HEK293 (cell line): ENCODE measurements around the gene DLGAP4.

Experiments used
- CTCF ChIA-PET: fragments of 350-600 bp; formaldehyde crosslinking; extraction: SDS; loops from one replicate; lab custom pipeline; 2021; ENCODE audit warnings: antibody characterized with exemption; lab: Yijun Ruan, JAX
- POLR2A ChIA-PET: fragments of 300-600 bp; formaldehyde crosslinking; extraction: SDS; loops from one replicate; lab custom pipeline; 2020; ENCODE audit warnings: antibody characterized with exemption, inconsistent platforms; lab: Yijun Ruan, JAX
- H3K27ac ChIP-seq: fragments of 200-500 bp; sonication (Bioruptor generic); 2 replicates; pipeline ENCODE4 v1.5.1; 2014; ENCODE audit warnings: low read depth, low read length, control low read depth, inconsistent platforms; ENCODE audit errors: extremely low read depth
- H3K36me3 ChIP-seq, 2 experiments: fragments of 200-500 bp in 1 of 2; sonication (Bioruptor generic) in 1 of 2; 1 replicate in 1 of 2; 2 replicates in 1 of 2; pipeline ENCODE4 v1.5.1; 2014 to 2017; ENCODE audit warnings: inconsistent platforms in 2 of 2, low read length in 2 of 2; ENCODE audit not compliant: control insufficient read depth in 2 of 2, insufficient read depth in 1 of 2
- H3K4me1 ChIP-seq: fragments of 200-500 bp; sonication (Bioruptor generic); 2 replicates; pipeline ENCODE4 v1.5.1; 2014; ENCODE audit warnings: mild to moderate bottlenecking, low read length, inconsistent platforms; ENCODE audit not compliant: control insufficient read depth, insufficient read depth
- H3K4me3 ChIP-seq: 2 replicates; pipeline ENCODE4 v1.5.1; 2011; ENCODE audit warnings: low read depth, mild to moderate bottlenecking, control low read depth, low read length, moderate library complexity
- H3K9me3 ChIP-seq: fragments of 200-500 bp; sonication (Bioruptor generic); 2 replicates; pipeline ENCODE4 v1.5.1; 2014; ENCODE audit warnings: low read depth, low read length, inconsistent platforms; ENCODE audit not compliant: control insufficient read depth, insufficient read depth
- GLIS1 ChIP-seq: fragments of 450-650 bp; formaldehyde crosslinking; IDR thresholded peaks from 2 replicates; pipeline ENCODE4 v1.5.1; 2016; ENCODE audit warnings: missing biosample characterization, missing genetic modification characterization
- MZF1 ChIP-seq: fragments of 450-650 bp; formaldehyde crosslinking; IDR thresholded peaks from 2 replicates; pipeline ENCODE4 v1.5.1; 2017; ENCODE audit warnings: missing biosample characterization, missing genetic modification characterization, borderline replicate concordance
- ZBTB17 ChIP-seq: fragments of 450-650 bp; formaldehyde crosslinking; IDR thresholded peaks from 2 replicates; pipeline ENCODE4 v1.5.1; 2016; ENCODE audit warnings: missing biosample characterization, missing genetic modification characterization
- ZNF10 ChIP-seq: fragments of 450-650 bp; formaldehyde crosslinking; IDR thresholded peaks from 2 replicates; pipeline ENCODE4 v1.5.1; 2017; ENCODE audit warnings: missing biosample characterization, missing genetic modification characterization
- ZNF138 ChIP-seq: fragments of 450-650 bp; formaldehyde crosslinking; IDR thresholded peaks from 2 replicates; pipeline ENCODE4 v1.5.1; 2016; ENCODE audit warnings: missing biosample characterization, missing genetic modification characterization, borderline replicate concordance
- ZNF146 ChIP-seq: fragments of 450-650 bp; formaldehyde crosslinking; IDR thresholded peaks from 2 replicates; pipeline ENCODE4 v1.5.1; 2016; ENCODE audit warnings: missing biosample characterization, missing genetic modification characterization
- ZNF211 ChIP-seq: fragments of 450-650 bp; formaldehyde crosslinking; IDR thresholded peaks from 2 replicates; pipeline ENCODE4 v1.5.1; 2016; ENCODE audit warnings: low read depth, missing biosample characterization, missing genetic modification characterization
- ZNF214 ChIP-seq: fragments of 450-650 bp; formaldehyde crosslinking; IDR thresholded peaks from 2 replicates; pipeline ENCODE4 v1.5.1; 2017; ENCODE audit warnings: missing biosample characterization, mild to moderate bottlenecking, missing genetic modification characterization, borderline replicate concordance
- ZNF354C ChIP-seq: fragments of 450-650 bp; formaldehyde crosslinking; IDR thresholded peaks from 2 replicates; pipeline ENCODE4 v1.5.1; 2016; ENCODE audit warnings: missing biosample characterization, missing genetic modification characterization, low read depth, borderline replicate concordance
- ZNF404 ChIP-seq: fragments of 450-650 bp; formaldehyde crosslinking; IDR thresholded peaks from 2 replicates; pipeline ENCODE4 v1.5.1; 2017; ENCODE audit warnings: missing biosample characterization, missing genetic modification characterization
- ZNF416 ChIP-seq: fragments of 450-650 bp; formaldehyde crosslinking; IDR thresholded peaks from 2 replicates; pipeline ENCODE4 v1.5.1; 2016; ENCODE audit warnings: missing biosample characterization, missing genetic modification characterization
- ZNF521 ChIP-seq: fragments of 450-650 bp; formaldehyde crosslinking; IDR thresholded peaks from 2 replicates; pipeline ENCODE4 v1.5.1; 2017; ENCODE audit warnings: missing biosample characterization, mild to moderate bottlenecking, missing genetic modification characterization
- ZNF530 ChIP-seq: fragments of 450-650 bp; formaldehyde crosslinking; IDR thresholded peaks from 2 replicates; pipeline ENCODE4 v1.5.1; 2016; ENCODE audit warnings: low read depth, missing biosample characterization, missing genetic modification characterization
- ZNF544 ChIP-seq: fragments of 450-650 bp; formaldehyde crosslinking; IDR thresholded peaks from 2 replicates; pipeline ENCODE4 v1.5.0; 2017; ENCODE audit warnings: missing biosample characterization, missing genetic modification characterization
- ZNF561 ChIP-seq: fragments of 450-650 bp; IDR thresholded peaks from 2 replicates; pipeline ENCODE4 v1.5.1; 2018; ENCODE audit warnings: missing biosample characterization, missing genetic modification characterization, borderline replicate concordance
- ZNF621 ChIP-seq: fragments of 450-650 bp; formaldehyde crosslinking; IDR thresholded peaks from 2 replicates; pipeline ENCODE4 v1.5.1; 2017; ENCODE audit warnings: missing biosample characterization, missing genetic modification characterization
- ZNF658 ChIP-seq: fragments of 450-650 bp; formaldehyde crosslinking; IDR thresholded peaks from 2 replicates; pipeline ENCODE4; 2016; ENCODE audit warnings: missing biosample characterization, missing genetic modification characterization
- ZNF768 ChIP-seq: fragments of 450-650 bp; formaldehyde crosslinking; IDR thresholded peaks from 2 replicates; pipeline ENCODE4 v1.5.1; 2018; ENCODE audit warnings: missing biosample characterization, mild to moderate bottlenecking, missing genetic modification characterization
- ZNF791 ChIP-seq: fragments of 450-650 bp; formaldehyde crosslinking; IDR thresholded peaks from 2 replicates; pipeline ENCODE4 v1.5.1; 2016; ENCODE audit warnings: missing biosample characterization, missing genetic modification characterization
- TF ChIP-seq, protein P1 (sequence below): fragments of 450-650 bp; formaldehyde crosslinking; IDR thresholded peaks from 2 replicates; pipeline ENCODE4 v1.5.1; 2016; ENCODE audit warnings: missing biosample characterization, missing genetic modification characterization
- TF ChIP-seq, protein P2 (sequence below): fragments of 450-650 bp; formaldehyde crosslinking; IDR thresholded peaks from 2 replicates; pipeline ENCODE4 v1.5.1; 2016; ENCODE audit warnings: missing biosample characterization, missing genetic modification characterization
- TF ChIP-seq, protein P3 (sequence below): fragments of 450-650 bp; formaldehyde crosslinking; IDR thresholded peaks from 2 replicates; pipeline ENCODE4 v1.5.1; 2017; ENCODE audit warnings: missing biosample characterization, missing genetic modification characterization
- TF ChIP-seq, protein P4 (sequence below): fragments of 450-650 bp; formaldehyde crosslinking; conservative IDR thresholded peaks from 2 replicates; pipeline ENCODE4 v1.5.1; 2016; ENCODE audit warnings: low read depth, missing biosample characterization, missing genetic modification characterization
- TF ChIP-seq, protein P5 (sequence below): fragments of 450-650 bp; formaldehyde crosslinking; IDR thresholded peaks from 2 replicates; pipeline ENCODE4 v1.5.1; 2016; ENCODE audit warnings: missing biosample characterization, missing genetic modification characterization
- TF ChIP-seq, protein P6 (sequence below): fragments of 450-650 bp; formaldehyde crosslinking; IDR thresholded peaks from 2 replicates; pipeline ENCODE4 v1.5.1; 2016; ENCODE audit warnings: missing biosample characterization, missing genetic modification characterization

DLGAP4 gene

DNA sequence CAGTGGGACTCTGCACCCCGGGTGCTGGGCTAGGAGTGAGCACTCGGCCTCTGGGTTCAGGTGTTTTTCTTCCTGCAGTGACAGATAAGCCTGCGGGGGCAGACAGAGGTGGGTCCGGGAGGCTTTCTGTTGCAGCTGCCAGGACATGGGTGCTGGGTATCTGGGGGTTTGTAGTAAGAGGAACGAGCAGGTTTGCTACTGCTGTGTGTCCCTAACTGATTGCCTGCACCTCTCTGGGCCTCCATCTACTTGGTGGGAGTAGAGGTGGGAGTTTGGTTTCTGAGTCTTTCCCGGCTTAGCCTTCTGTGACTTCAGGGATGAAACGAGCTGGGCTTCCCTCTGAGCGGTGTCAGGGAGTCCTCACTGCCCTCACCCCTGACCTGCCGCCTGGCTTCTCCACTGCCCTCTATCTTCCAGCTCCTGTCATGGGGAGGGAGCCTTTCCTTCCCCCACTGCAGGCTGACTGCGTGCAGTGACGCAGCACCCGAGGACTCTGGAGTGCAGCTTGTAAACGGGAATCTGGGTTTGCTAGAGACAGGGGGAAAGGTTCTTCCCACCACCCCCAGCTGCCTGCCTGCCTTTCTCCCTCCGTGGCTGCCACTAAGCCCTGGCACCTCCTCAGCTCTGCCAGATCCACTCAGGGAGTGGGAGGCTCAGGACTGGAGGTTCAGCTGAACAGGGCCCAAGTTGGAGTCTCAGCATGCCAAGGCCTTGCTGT, 6.7 kb downstream of the DLGAP4 start:
- CTCF ChIA-PET = interaction anchor here (0.6 to 0.7 kb wide), 2 partner anchors 40 to 98 kb away, joined by 3 to 4 read pairs; no protein-coding TSS in a partner anchor
- Histone ChIP-seq H3K36me3 (no peaks in the 10 kb centered on the region), H3K9me3 (no peaks in the 10 kb centered on the region), H3K4me1 (no peaks in the 10 kb centered on the region), H3K27ac (no peak overlapping the region), H3K4me3 (no peak overlapping the region)
- POLR2A ChIA-PET = no interaction called here
- no peak for TF ChIP-seq ZNF211
- TF ChIP-seq, protein P1, sequence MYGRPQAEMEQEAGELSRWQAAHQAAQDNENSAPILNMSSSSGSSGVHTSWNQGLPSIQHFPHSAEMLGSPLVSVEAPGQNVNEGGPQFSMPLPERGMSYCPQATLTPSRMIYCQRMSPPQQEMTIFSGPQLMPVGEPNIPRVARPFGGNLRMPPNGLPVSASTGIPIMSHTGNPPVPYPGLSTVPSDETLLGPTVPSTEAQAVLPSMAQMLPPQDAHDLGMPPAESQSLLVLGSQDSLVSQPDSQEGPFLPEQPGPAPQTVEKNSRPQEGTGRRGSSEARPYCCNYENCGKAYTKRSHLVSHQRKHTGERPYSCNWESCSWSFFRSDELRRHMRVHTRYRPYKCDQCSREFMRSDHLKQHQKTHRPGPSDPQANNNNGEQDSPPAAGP (tag by site-specific recombination) = no peak
- TF ChIP-seq ZNF561 (tag by site-specific recombination) = no peak
- no peak for TF ChIP-seq ZNF146
- TF ChIP-seq, protein P2, sequence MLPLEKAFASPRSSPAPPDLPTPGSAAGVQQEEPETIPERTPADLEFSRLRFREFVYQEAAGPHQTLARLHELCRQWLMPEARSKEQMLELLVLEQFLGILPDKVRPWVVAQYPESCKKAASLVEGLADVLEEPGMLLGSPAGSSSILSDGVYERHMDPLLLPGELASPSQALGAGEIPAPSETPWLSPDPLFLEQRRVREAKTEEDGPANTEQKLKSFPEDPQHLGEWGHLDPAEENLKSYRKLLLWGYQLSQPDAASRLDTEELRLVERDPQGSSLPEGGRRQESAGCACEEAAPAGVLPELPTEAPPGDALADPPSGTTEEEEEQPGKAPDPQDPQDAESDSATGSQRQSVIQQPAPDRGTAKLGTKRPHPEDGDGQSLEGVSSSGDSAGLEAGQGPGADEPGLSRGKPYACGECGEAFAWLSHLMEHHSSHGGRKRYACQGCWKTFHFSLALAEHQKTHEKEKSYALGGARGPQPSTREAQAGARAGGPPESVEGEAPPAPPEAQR (tag by site-specific recombination) = no peak
- TF ChIP-seq ZNF404 (tag by site-specific recombination) = no peak
- TF ChIP-seq ZNF416 (tag by site-specific recombination) = no peak
- TF ChIP-seq, protein P3, sequence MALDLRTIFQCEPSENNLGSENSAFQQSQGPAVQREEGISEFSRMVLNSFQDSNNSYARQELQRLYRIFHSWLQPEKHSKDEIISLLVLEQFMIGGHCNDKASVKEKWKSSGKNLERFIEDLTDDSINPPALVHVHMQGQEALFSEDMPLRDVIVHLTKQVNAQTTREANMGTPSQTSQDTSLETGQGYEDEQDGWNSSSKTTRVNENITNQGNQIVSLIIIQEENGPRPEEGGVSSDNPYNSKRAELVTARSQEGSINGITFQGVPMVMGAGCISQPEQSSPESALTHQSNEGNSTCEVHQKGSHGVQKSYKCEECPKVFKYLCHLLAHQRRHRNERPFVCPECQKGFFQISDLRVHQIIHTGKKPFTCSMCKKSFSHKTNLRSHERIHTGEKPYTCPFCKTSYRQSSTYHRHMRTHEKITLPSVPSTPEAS (tag by site-specific recombination) = no peak
- TF ChIP-seq ZNF768 (tag by site-specific recombination) = no peak
- TF ChIP-seq, protein P4, sequence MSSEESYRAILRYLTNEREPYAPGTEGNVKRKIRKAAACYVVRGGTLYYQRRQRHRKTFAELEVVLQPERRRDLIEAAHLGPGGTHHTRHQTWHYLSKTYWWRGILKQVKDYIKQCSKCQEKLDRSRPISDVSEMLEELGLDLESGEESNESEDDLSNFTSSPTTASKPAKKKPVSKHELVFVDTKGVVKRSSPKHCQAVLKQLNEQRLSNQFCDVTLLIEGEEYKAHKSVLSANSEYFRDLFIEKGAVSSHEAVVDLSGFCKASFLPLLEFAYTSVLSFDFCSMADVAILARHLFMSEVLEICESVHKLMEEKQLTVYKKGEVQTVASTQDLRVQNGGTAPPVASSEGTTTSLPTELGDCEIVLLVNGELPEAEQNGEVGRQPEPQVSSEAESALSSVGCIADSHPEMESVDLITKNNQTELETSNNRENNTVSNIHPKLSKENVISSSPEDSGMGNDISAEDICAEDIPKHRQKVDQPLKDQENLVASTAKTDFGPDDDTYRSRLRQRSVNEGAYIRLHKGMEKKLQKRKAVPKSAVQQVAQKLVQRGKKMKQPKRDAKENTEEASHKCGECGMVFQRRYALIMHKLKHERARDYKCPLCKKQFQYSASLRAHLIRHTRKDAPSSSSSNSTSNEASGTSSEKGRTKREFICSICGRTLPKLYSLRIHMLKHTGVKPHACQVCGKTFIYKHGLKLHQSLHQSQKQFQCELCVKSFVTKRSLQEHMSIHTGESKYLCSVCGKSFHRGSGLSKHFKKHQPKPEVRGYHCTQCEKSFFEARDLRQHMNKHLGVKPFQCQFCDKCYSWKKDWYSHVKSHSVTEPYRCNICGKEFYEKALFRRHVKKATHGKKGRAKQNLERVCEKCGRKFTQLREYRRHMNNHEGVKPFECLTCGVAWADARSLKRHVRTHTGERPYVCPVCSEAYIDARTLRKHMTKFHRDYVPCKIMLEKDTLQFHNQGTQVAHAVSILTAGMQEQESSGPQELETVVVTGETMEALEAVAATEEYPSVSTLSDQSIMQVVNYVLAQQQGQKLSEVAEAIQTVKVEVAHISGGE (tag by site-specific recombination) = no peak
- TF ChIP-seq ZBTB17 (tag by site-specific recombination) = no peak
- no peak for TF ChIP-seq ZNF10
- TF ChIP-seq MZF1 (tag by site-specific recombination) = no peak
- TF ChIP-seq, protein P5, sequence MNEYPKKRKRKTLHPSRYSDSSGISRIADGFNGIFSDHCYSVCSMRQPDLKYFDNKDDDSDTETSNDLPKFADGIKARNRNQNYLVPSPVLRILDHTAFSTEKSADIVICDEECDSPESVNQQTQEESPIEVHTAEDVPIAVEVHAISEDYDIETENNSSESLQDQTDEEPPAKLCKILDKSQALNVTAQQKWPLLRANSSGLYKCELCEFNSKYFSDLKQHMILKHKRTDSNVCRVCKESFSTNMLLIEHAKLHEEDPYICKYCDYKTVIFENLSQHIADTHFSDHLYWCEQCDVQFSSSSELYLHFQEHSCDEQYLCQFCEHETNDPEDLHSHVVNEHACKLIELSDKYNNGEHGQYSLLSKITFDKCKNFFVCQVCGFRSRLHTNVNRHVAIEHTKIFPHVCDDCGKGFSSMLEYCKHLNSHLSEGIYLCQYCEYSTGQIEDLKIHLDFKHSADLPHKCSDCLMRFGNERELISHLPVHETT (tag by site-specific recombination) = no peak
- TF ChIP-seq ZNF521 (tag by site-specific recombination) = no peak

DNA sequence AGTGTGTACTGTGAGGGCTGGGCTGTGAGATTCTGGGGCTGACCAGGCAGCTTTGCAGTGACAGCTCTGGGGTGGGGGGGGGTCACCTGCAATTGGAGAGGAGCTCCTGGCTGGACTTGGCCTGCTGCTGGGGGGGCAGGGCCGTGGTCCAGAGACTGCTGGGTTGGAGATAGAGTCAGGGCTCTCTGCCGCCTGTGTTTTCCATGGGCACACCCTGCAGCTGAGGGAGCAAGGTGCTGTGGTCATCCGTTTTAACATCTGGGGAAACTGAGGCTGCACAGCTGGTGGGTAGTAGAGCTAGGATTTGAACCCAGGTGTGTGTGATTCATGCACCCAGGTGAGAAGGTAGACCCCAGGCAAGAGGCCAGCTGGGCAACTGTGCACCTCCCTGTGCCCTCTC, 7.3 kb downstream of the DLGAP4 start:
- no peaks in the 10 kb centered on the region for H3K36me3 ChIP-seq
- ChIA-PET CTCF (interaction anchor here (0.6 to 0.7 kb wide), 2 partner anchors 39 to 98 kb away, joined by 3 to 4 read pairs; no protein-coding TSS in a partner anchor), POLR2A (no interaction called here)
- no peak overlapping the region for H3K27ac ChIP-seq
- H3K4me3 ChIP-seq = no peak overlapping the region
- no peaks in the 10 kb centered on the region for H3K4me1 ChIP-seq
- H3K9me3 ChIP-seq = no peaks in the 10 kb centered on the region
- TF ChIP-seq ZNF214 (no peak), ZNF658 (tag by site-specific recombination) (no peak), ZNF544 (no peak), ZNF530 (tag by site-specific recombination) (no peak), GLIS1 (tag by site-specific recombination) (no peak), ZNF621 (tag by site-specific recombination) (no peak), ZNF354C (no peak), ZNF138 (tag by site-specific recombination) (no peak), ZNF791 (tag by site-specific recombination) (no peak)
- TF ChIP-seq, protein P6, sequence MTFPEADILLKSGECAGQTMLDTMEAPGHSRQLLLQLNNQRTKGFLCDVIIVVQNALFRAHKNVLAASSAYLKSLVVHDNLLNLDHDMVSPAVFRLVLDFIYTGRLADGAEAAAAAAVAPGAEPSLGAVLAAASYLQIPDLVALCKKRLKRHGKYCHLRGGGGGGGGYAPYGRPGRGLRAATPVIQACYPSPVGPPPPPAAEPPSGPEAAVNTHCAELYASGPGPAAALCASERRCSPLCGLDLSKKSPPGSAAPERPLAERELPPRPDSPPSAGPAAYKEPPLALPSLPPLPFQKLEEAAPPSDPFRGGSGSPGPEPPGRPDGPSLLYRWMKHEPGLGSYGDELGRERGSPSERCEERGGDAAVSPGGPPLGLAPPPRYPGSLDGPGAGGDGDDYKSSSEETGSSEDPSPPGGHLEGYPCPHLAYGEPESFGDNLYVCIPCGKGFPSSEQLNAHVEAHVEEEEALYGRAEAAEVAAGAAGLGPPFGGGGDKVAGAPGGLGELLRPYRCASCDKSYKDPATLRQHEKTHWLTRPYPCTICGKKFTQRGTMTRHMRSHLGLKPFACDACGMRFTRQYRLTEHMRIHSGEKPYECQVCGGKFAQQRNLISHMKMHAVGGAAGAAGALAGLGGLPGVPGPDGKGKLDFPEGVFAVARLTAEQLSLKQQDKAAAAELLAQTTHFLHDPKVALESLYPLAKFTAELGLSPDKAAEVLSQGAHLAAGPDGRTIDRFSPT (tag by site-specific recombination) = no peak
